MM.1S (cell line): Measurements from ENCODE around the gene KMT2E.
"Not testable (repeated sequence)": the region's sequence is repeated elsewhere in the genome, so short reads cannot be mapped to it uniquely, and the experiment has no call there.

ENCODE experiments used
- DNase-seq: peaks from one replicate; pipeline ENCODE4 v3.0.0-alpha.2; 2015
- H2AFZ ChIP-seq: fragments of 300-600 bp; sonication (generic); 2 replicates; pipeline ENCODE4 v1.6.0; 2016; ENCODE audit warnings: antibody characterized with exemption, low read length
- H3F3A ChIP-seq: fragments of 300-600 bp; sonication (generic); 2 replicates; pipeline ENCODE4 v1.6.1; 2016; ENCODE audit warnings: mild to moderate bottlenecking, antibody characterized with exemption, low read length, moderate library complexity, mixed read lengths; ENCODE audit not compliant: insufficient read depth
- H3K27ac ChIP-seq: fragments of 300-600 bp; sonication (generic); 2 replicates; pipeline ENCODE4 v1.5.1; 2016; ENCODE audit warnings: mild to moderate bottlenecking, low read length
- H3K27me3 ChIP-seq: fragments of 300-600 bp; sonication (generic); replicated peaks from 2 replicates; pipeline ENCODE4 v1.6.0; 2016; ENCODE audit warnings: low read length; ENCODE audit not compliant: insufficient read depth
- H3K36me3 ChIP-seq: fragments of 300-600 bp; sonication (generic); replicated peaks from 2 replicates; pipeline ENCODE4 v1.6.1; 2016; ENCODE audit warnings: mild to moderate bottlenecking, low read length, mixed read lengths; ENCODE audit not compliant: insufficient read depth
- H3K4me1 ChIP-seq: fragments of 300-600 bp; sonication (generic); 2 replicates; pipeline ENCODE4 v1.6.1; 2016; ENCODE audit warnings: low read length, mixed read lengths
- H3K4me2 ChIP-seq: fragments of 300-600 bp; sonication (generic); 2 replicates; pipeline ENCODE4 v1.6.0; 2016; ENCODE audit warnings: low read depth, low read length
- H3K4me3 ChIP-seq: fragments of 300-600 bp; sonication (generic); 2 replicates; pipeline ENCODE4 v1.5.1; 2016; ENCODE audit warnings: low read length, mixed read lengths
- H3K79me2 ChIP-seq: fragments of 300-600 bp; sonication (generic); 2 replicates; pipeline ENCODE4 v1.6.1; 2016; ENCODE audit warnings: mixed run types, low read length, mixed read lengths
- H3K9ac ChIP-seq: fragments of 300-600 bp; sonication (generic); 2 replicates; pipeline ENCODE4 v1.6.1; 2016; ENCODE audit warnings: low read length, mixed read lengths
- H3K9me2 ChIP-seq: fragments of 300-600 bp; sonication (generic); replicated peaks from 2 replicates; pipeline ENCODE4 v1.6.1; 2016; ENCODE audit warnings: mild to moderate bottlenecking, low read length, mixed read lengths; ENCODE audit not compliant: insufficient read depth
- H3K9me3 ChIP-seq: fragments of 300-600 bp; sonication (generic); replicated peaks from 2 replicates; pipeline ENCODE4 v1.6.1; 2016; ENCODE audit warnings: mild to moderate bottlenecking, low read length, mixed read lengths; ENCODE audit not compliant: insufficient read depth
- H4K20me1 ChIP-seq: fragments of 300-600 bp; sonication (generic); 2 replicates; pipeline ENCODE4 v1.6.1; 2016; ENCODE audit warnings: mild to moderate bottlenecking, low read length, moderate library complexity, mixed read lengths; ENCODE audit not compliant: insufficient read depth
- EZH2 ChIP-seq: fragments of 300-600 bp; sonication (generic); optimal IDR thresholded peaks from 2 replicates; pipeline ENCODE3; 2017; ENCODE audit warnings: low read depth, mild to moderate bottlenecking, antibody characterized with exemption, low read length, mixed read lengths
- EZH2phosphoT487 ChIP-seq: fragments of 300-600 bp; sonication (generic); IDR thresholded peaks from 2 replicates; pipeline ENCODE4 v1.6.1; 2018; ENCODE audit warnings: antibody characterized with exemption, low read length
- TF ChIP-seq, protein P1 (sequence below): fragments of 300-600 bp; sonication (generic); IDR thresholded peaks from 2 replicates; pipeline ENCODE4 v1.5.1; 2016; ENCODE audit warnings: antibody characterized with exemption, low read length, mixed read lengths

KMT2E gene

DNA sequence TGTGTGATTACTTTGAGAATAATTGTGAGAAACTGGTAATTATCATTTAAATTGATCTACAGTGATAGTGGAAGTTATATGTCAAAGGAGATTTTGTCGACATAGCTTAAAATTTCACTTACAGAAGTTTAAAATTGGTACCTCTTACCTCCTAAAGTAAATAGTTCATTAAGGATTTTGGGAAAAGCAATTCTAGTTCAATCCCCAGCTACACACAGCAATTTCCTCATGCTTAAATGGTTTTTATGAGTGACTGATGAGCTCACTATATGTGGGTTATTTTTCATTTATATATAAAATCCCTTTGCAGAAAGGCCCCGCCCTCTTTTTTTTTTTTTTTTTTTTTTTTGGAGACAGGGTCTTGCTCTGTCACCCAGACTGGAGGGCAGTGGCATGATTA, 12.7 kb downstream of the KMT2E start:
- Histone ChIP-seq H3K4me1 (peaks cover 21% of the 10 kb centered on the region), H3F3A (no peaks in the 10 kb centered on the region), H3K27ac (no peak overlapping the region), H3K36me3 (no peaks in the 10 kb centered on the region), H3K9me2 (no peaks in the 10 kb centered on the region), H3K9me3 (no peaks in the 10 kb centered on the region), H4K20me1 (peaks cover 68% of the 10 kb centered on the region), H2AFZ (no peak overlapping the region), H3K4me2 (no peak overlapping the region), H3K9ac (no peak overlapping the region), H3K4me3 (no peak overlapping the region), H3K79me2 (peaks cover 100% of the 10 kb centered on the region), H3K27me3 (no peaks in the 10 kb centered on the region)
- no peak for DNase-seq
- TF ChIP-seq EZH2 = no peak
- no peak for TF ChIP-seq EZH2phosphoT487
- TF ChIP-seq, protein P1, sequence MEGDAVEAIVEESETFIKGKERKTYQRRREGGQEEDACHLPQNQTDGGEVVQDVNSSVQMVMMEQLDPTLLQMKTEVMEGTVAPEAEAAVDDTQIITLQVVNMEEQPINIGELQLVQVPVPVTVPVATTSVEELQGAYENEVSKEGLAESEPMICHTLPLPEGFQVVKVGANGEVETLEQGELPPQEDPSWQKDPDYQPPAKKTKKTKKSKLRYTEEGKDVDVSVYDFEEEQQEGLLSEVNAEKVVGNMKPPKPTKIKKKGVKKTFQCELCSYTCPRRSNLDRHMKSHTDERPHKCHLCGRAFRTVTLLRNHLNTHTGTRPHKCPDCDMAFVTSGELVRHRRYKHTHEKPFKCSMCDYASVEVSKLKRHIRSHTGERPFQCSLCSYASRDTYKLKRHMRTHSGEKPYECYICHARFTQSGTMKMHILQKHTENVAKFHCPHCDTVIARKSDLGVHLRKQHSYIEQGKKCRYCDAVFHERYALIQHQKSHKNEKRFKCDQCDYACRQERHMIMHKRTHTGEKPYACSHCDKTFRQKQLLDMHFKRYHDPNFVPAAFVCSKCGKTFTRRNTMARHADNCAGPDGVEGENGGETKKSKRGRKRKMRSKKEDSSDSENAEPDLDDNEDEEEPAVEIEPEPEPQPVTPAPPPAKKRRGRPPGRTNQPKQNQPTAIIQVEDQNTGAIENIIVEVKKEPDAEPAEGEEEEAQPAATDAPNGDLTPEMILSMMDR = no peak

DNA sequence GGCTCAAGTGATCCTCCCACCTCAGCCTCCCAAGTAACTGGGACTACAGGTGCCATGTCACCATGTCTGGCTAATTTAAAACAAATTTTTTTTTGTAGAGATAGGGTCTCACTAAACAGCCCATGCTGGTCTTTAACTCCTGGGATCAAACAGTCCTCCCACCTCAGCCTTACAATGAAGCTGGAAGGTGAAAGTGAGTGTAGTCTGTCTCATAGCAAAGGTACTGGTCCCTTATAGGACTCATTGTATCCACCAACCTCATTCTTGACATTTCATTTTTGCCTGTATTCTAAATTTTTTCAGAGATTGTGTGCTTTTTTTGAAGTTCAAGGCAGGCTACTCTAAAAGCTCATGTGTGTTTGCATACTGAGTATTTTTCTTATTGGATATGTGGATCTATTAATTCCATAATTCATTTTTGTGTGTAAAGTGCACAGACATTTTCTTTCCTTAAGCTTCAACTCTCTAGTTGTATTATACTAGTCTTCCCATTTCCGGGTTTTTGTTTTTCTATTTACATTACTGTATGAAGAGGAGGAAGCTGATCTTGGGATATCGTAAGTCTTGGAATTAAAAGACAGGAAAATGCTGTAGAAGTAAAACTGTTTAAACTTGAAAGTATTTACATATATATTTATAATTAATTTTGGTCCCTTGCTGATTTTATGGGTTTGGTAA, 13.3 kb downstream of the KMT2E start:
- Histone ChIP-seq H3K79me2 (peaks cover 100% of the 10 kb centered on the region), H3F3A (no peaks in the 10 kb centered on the region), H3K9me3 (no peaks in the 10 kb centered on the region), H3K4me1 (peaks cover 21% of the 10 kb centered on the region), H3K36me3 (no peaks in the 10 kb centered on the region), H3K27ac (no peak overlapping the region), H2AFZ (no peak overlapping the region), H3K4me3 (no peak overlapping the region), H4K20me1 (peaks cover 64% of the 10 kb centered on the region), H3K27me3 (no peaks in the 10 kb centered on the region), H3K9me2 (no peaks in the 10 kb centered on the region), H3K9ac (no peak overlapping the region), H3K4me2 (no peak overlapping the region)
- TF ChIP-seq EZH2 = no peak
- TF ChIP-seq, protein P1 = no peak
- no peak for TF ChIP-seq EZH2phosphoT487
- DNase-seq = no peak

DNA sequence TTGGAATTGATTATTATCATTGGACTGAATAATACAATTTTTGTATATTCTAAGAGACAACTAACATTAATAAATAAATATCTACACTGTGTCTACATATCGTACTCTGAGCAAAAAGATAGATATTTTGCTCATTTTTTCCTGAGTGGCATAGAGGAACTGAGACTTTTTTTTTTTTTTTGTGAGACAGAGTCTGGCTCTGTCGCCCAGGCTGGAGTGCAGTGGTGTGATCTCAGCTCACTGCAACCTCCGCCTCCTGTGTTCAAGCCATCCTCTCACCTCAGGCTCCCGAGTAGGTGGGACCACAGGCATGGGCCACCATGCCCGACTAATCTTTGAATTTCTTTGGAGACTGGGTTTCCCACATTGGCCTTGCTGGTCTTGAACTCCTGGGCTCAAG, 14.0 kb downstream of the KMT2E start:
- H3K27me3 ChIP-seq = no peaks in the 10 kb centered on the region
- no peak overlapping the region for H3K4me3 ChIP-seq
- H3K4me1 ChIP-seq = peaks cover 21% of the 10 kb centered on the region
- TF ChIP-seq, protein P1 = no peak
- TF ChIP-seq EZH2phosphoT487 (no peak), EZH2 (no peak)
- H3K9ac ChIP-seq = no peak overlapping the region
- 0 out of 2 replicates have a peak, but pooled peaks cover 6% of the 10 kb centered on the region for H3F3A ChIP-seq
- DNase-seq = no peak
- no peaks in the 10 kb centered on the region for H3K9me3 ChIP-seq
- no peak overlapping the region for H3K27ac ChIP-seq
- peaks cover 100% of the 10 kb centered on the region for H3K79me2 ChIP-seq
- H3K36me3 ChIP-seq = no peaks in the 10 kb centered on the region
- no peak overlapping the region for H2AFZ ChIP-seq
- H3K4me2 ChIP-seq = no peak overlapping the region
- peaks cover 68% of the 10 kb centered on the region for H4K20me1 ChIP-seq
- no peaks in the 10 kb centered on the region for H3K9me2 ChIP-seq

DNA sequence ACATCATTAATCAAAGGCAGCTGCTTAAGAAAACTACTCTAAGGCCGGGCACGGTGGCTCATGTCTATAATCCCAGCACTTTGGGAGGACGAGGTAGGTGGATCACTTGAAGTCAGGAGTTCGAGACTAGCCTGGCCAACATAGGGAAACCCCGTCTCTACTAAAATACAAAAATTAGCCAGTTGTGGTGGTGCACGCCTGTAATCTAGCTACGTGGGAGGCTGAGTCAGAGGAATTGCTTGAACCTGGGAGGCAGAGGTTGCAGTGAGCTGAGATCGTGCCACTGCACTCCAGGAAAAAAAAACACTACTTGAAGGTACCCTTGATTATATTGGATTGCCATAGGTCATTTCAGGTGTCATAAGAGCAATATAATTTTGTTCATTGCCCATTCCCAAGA, 14.9 kb downstream of the KMT2E start:
- H3K27me3 ChIP-seq, DNase-seq, H3F3A ChIP-seq, H3K9me3 ChIP-seq, H3K4me3 ChIP-seq, H3K36me3 ChIP-seq, H3K9me2 ChIP-seq, H3K4me2 ChIP-seq, H3K9ac ChIP-seq, H3K27ac ChIP-seq, H2AFZ ChIP-seq: not testable (repeated sequence)
- peaks cover 100% of the 10 kb centered on the region for H3K79me2 ChIP-seq
- H3K4me1 ChIP-seq = peaks cover 23% of the 10 kb centered on the region
- peaks cover 72% of the 10 kb centered on the region for H4K20me1 ChIP-seq
